ENCODE measurements around the gene MSRB3. TPM values are rescaled to one million over a fixed set of nuclear protein-coding genes. Genes with fewer than 3 reads are reported as not detected.

MSRB3 gene
- total RNA-seq, 1 experiment from 2014 or later: 1.1 TPM

DNA sequence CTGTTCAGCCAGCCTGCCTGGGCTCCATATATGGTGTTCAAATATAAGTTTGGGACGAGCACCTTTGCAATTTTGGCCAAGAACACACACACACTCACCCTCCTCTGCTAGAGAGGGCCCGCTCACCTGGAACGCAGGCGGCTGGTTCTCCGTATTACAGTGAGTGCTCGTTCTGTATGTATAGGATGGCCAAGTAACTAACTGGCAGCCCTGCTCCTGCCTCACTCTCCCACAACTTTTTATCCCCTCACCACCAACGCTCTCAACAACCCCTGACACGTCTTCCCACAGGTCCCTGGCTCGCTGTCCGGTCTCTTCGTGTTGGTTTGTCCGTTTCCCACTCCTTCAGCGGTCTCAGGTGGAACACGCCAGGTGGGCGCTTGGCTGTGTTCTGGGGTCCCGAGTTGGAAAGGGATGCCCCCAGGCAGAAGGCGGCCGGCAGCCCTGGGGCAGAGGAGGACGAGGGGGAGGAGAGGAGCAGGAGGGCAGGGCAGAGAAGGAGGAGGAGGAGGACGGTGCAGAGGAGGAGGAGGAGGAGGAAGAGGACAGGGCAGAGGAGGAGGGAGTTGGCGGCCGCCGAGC, 398 bp upstream of the MSRB3 start:
- H3K27me3 ChIP-seq (ENCODE audit: insufficient read depth, low read length): peaks cover 2% of the 10 kb centered on the region; the same call in 1 of the 2 replicates
- H2BK20ac ChIP-seq (ENCODE audit: low read depth, low read length, poor library complexity, severe bottlenecking): no peak overlapping the region
- no peaks in the 10 kb centered on the region for H3K79me1 ChIP-seq (ENCODE audit: insufficient read depth, low read depth, low read length, poor library complexity, severe bottlenecking)
- H3K23me2 ChIP-seq (ENCODE audit: insufficient read length, low read depth, low read length, poor library complexity, severe bottlenecking): peaks cover 8% of the 10 kb centered on the region
- H3K9me3 ChIP-seq (ENCODE audit: control insufficient read depth, low read depth, low read length): no peaks in the 10 kb centered on the region
- no peak overlapping the region for H3K9ac ChIP-seq (ENCODE audit: extremely low read depth, insufficient read length, low read length)
- no peak overlapping the region for H3K27ac ChIP-seq (ENCODE audit: insufficient read length, low read depth, low read length)
- H4K8ac ChIP-seq (replicated peaks; ENCODE audit: insufficient read length, low read depth, low read length): no peak overlapping the region
- no peak overlapping the region for H2BK15ac ChIP-seq (ENCODE audit: low read depth, low read length)
- H2AFZ ChIP-seq (ENCODE audit: low read length): peak overlapping the region; percentile 19
- peak overlapping the region; percentile 92 for H3K4me2 ChIP-seq (ENCODE audit: insufficient read depth, insufficient read length, low read length)
- no peak overlapping the region for H3T11ph ChIP-seq (ENCODE audit: low read length)
- H4K5ac ChIP-seq (ENCODE audit: insufficient read length, low read depth, low read length): no peak overlapping the region
- H2BK5ac ChIP-seq (ENCODE audit: insufficient read length, low read length): no peak overlapping the region
- no peak overlapping the region for H3K4ac ChIP-seq (ENCODE audit: low read depth, low read length)
- Mint-ChIP-seq H3K27ac (no peak overlapping the region; a peak in 2 of 7 replicates), H3K36me3 (ENCODE audit: insufficient read depth in 1 of 3, low read depth in 3 of 3) (no peaks in the 10 kb centered on the region), H3K9me3 (no peaks in the 10 kb centered on the region; a peak in 1 of 5 replicates), H3K4me1 (peaks cover 10 to 19% of the 10 kb centered on the region in 2 experiments), H3K4me3 (peak overlapping the region; percentile 72 to 89), H3K27me3 (ENCODE audit: low read depth) (peaks cover 38% of the 10 kb centered on the region)
- H2BK120ac ChIP-seq (ENCODE audit: low read depth, low read length, poor library complexity, severe bottlenecking): no peak overlapping the region
- peak overlapping the region; percentile 44; the same call in 1 of the 2 replicates for H3K14ac ChIP-seq (ENCODE audit: insufficient read depth, low read length)
- no peak overlapping the region for H2BK12ac ChIP-seq (ENCODE audit: insufficient read length, low read depth, low read length)
- H4K20me1 ChIP-seq (ENCODE audit: control insufficient read depth, insufficient read depth, insufficient read length): no peaks in the 10 kb centered on the region
- no peaks in the 10 kb centered on the region for H3K79me2 ChIP-seq (ENCODE audit: insufficient read depth, low read length)
- no peak overlapping the region for H3K23ac ChIP-seq (ENCODE audit: insufficient read length, low read depth, low read length)
- peaks cover 3% of the 10 kb centered on the region; the same call in 1 of the 2 replicates for H3K4me1 ChIP-seq (ENCODE audit: insufficient read depth, low read length)
- no peak overlapping the region for H3K56ac ChIP-seq (ENCODE audit: insufficient read length, low read depth, low read length)
- TF ChIP-seq CTCF (conservative IDR thresholded peaks at IDR 0.05): no peak
- H4K91ac ChIP-seq (ENCODE audit: insufficient read length, low read depth, low read length): no peak overlapping the region
- H2AK5ac ChIP-seq (ENCODE audit: insufficient read length, low read length): no peak overlapping the region
- H3K18ac ChIP-seq (ENCODE audit: insufficient read length, low read depth, low read length): no peak overlapping the region
- WGBS (ENCODE audit: extremely low coverage, insufficient read length, low lambda C conversion rate): no CpG with 5 or more reads among the region's 23 CpGs
- peak; percentile 46 for DNase-seq
